ENCODE measurements around the gene CDK9. TPM values are rescaled to one million over a fixed set of nuclear protein-coding genes. Genes with fewer than 3 reads are reported as not detected.
"Not testable (repeated sequence)": the region's sequence is repeated elsewhere in the genome, so short reads cannot be mapped to it uniquely, and the experiment has no call there.

CDK9 gene
- total RNA-seq, 1 experiment from 2014 or later, result 62.1 TPM

- CTCF ChIA-PET, result interaction anchor here (0.6 kb wide), 1 partner anchor 273 kb away, joined by 4 read pairs; no protein-coding TSS in a partner anchor
- BruUV-seq (replicated peaks), result no TSS peak
- H3K27me3 Mint-ChIP-seq (ENCODE audit: insufficient read depth, unreplicated experiment), result peaks cover 47% of the 10 kb centered on the region
These were observed 32.2 kb upstream of the CDK9 start for GRCh38 chr9:127753622-127754021.

DNA sequence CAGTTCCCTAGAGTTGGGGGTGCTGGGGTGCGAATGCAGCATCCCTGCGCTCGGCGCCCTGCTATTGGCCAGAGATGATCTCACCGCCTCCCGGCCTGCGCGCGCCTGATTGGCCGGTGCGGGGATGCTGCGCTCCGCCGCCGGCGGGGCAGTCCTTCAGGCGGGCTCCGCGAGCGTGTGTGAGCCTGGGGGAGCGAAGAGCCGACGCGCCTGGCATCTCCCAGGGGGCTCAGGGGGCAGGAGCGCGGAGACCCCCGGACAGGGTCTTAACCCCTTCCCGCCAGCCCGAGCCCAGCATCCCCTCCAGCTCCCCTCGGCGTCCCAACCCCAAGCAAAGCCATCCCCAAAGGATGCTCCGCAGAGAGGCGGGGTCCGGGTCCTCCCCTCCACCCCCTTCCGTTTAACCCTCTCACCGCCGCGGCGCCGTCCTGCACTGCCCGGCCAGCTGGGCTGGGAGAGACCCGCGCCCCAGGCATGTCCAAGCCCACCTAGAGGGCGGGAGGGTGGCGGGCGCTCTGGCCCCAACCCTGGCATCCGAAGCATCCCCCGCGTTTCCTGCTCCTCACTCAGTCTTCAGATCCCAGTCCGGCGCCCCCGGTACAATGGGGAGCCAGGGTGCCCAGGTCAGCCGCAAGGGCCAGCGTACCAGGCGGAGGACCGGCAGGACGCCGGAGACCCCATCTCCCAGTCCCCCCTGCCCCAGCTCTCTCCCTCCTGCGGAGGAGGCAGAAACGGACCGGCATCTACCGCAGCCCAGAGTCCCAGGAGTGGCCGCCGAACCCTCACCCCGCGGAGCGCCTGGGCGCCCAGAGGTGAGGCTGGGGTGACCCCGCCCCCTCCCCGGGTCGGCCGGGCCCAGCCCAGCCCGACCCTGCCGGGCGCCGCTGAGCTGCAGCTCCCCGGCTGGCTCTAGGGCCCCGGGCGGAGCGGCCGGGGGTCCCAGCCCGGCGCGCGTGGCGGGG, 31.5 kb upstream of the CDK9 start:
- POLR2A ChIA-PET, result no interaction called here
- intact Hi-C loops (cut with micrococcal nuclease), result no loop called here
- H3K36me3 Mint-ChIP-seq (ENCODE audit: insufficient read depth, unreplicated experiment), result peaks cover 6% of the 10 kb centered on the region
- H3K9me3 Mint-ChIP-seq (ENCODE audit: unreplicated experiment), result no peaks in the 10 kb centered on the region
- no peak overlapping the region for H3K4me3 Mint-ChIP-seq (ENCODE audit: unreplicated experiment)
- no peak for TF ChIP-seq CTCF (IDR thresholded peaks at IDR 0.05; ENCODE audit: unreplicated experiment)
- no TSS peak for BruUV-seq (replicated peaks)
- peaks cover 47% of the 10 kb centered on the region for H3K27me3 Mint-ChIP-seq (ENCODE audit: insufficient read depth, unreplicated experiment)
- no peaks in the 10 kb centered on the region for H3K4me1 Mint-ChIP-seq (ENCODE audit: insufficient read depth, unreplicated experiment)
- no peak overlapping the region for H3K27ac Mint-ChIP-seq (ENCODE audit: low read depth, unreplicated experiment)
- DNase-seq (ENCODE audit: unreplicated experiment), result no peak
- CTCF ChIA-PET, result interaction anchor here (0.6 kb wide), 1 partner anchor 295 kb away, joined by 3 read pairs; no protein-coding TSS in a partner anchor

More at GRCh38 chr9:127753622-127754021, 32.2 kb upstream of the CDK9 start:
- POLR2A ChIA-PET, result no interaction called here
- TF ChIP-seq CTCF (IDR thresholded peaks at IDR 0.05; ENCODE audit: unreplicated experiment), result no peak
- Mint-ChIP-seq H3K36me3 (ENCODE audit: insufficient read depth, unreplicated experiment) (peaks cover 3% of the 10 kb centered on the region), H3K27ac (ENCODE audit: low read depth, unreplicated experiment) (no peak overlapping the region), H3K4me1 (ENCODE audit: insufficient read depth, unreplicated experiment) (no peaks in the 10 kb centered on the region), H3K4me3 (ENCODE audit: unreplicated experiment) (no peak overlapping the region), H3K9me3 (ENCODE audit: unreplicated experiment) (no peaks in the 10 kb centered on the region)
- DNase-seq (ENCODE audit: unreplicated experiment), result no peak
- intact Hi-C loops (cut with micrococcal nuclease), result no loop called here

DNA sequence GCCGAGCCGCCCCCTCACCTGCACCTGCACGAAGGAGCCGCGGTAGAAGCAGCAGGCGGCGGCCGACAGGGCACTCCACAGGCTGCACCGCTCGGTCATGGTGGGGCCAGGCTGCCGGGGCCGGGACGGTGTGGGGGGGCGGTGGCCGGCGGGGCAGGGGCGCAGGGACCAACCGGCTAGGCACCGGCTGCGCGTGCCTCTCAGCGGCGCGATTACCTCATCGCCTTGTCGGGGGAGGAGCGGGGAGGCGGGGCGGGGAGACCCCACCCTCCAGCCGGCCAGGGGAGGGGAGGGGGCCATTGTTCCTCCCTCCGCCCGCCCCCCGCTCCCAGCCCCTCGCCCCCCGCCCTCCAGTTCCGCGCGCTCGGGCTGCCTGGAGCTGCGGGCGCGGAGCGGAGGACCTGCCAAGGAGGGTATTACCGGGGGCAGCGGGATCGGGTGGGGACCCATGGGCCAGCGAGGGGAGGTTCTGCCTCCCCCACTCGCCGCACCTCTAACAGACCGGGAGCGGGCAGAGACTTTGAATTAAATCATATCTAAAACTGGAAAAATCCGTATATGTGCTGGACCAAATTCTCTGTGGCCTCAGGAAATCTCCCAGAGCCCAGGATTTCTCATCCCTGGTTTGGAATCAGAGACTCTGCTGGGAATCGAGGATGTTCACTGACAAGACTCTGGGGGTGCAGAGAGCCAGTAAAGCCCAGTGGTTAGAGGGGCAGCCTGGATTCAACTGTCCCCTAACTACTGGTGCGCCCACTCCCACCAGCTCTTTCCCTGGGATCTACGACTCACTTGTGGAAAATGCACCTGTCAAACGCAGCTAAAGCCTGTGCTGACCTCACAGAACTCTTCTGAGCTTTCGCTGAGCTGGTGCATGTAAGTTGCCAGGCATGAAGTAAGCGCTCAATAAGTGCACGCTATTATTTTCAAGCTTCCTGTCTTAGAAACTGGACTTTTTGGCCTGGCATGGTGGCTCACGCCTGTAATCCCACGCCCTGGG, 30.5 kb upstream of the CDK9 start:
- Mint-ChIP-seq H3K4me3 (ENCODE audit: unreplicated experiment) (no peak overlapping the region), H3K27me3 (ENCODE audit: insufficient read depth, unreplicated experiment) (peaks cover 43% of the 10 kb centered on the region), H3K9me3 (ENCODE audit: unreplicated experiment) (no peaks in the 10 kb centered on the region), H3K36me3 (ENCODE audit: insufficient read depth, unreplicated experiment) (peaks cover 6% of the 10 kb centered on the region), H3K4me1 (ENCODE audit: insufficient read depth, unreplicated experiment) (no peaks in the 10 kb centered on the region), H3K27ac (ENCODE audit: low read depth, unreplicated experiment) (no peak overlapping the region)
- no peak for DNase-seq (ENCODE audit: unreplicated experiment)
- ChIA-PET POLR2A (no interaction called here), CTCF (no interaction called here)
- intact Hi-C loops (cut with micrococcal nuclease), result no loop called here
- BruUV-seq (replicated peaks), result no TSS peak
- no peak for TF ChIP-seq CTCF (IDR thresholded peaks at IDR 0.05; ENCODE audit: unreplicated experiment)

DNA sequence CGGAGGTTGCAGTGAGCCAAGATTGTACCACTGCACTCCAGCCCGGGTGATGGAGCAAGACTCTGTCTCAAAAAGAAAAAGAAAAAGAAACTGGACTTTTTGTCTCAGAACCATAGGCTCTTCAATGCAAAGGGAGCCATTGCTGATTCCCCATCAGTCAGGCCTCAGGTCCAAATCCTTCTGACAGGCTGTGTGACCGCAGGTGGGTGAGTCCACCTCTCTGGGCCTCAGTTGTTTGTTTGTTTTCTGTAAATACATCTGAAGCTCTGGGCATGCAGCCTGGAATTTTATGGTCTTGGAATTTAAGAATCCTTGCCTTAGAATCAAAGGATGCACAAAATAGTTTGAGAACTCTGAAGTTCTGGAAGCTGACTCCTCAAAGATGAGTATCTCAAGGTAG, 29.6 kb upstream of the CDK9 start:
- intact Hi-C loops (cut with micrococcal nuclease), result no loop called here
- ChIA-PET POLR2A (interaction anchor here (0.6 kb wide), 1 partner anchor 9 kb away, joined by 6 read pairs; no protein-coding TSS in a partner anchor), CTCF (no interaction called here)
- no peaks in the 10 kb centered on the region for H3K9me3 Mint-ChIP-seq (ENCODE audit: unreplicated experiment)
- DNase-seq (ENCODE audit: unreplicated experiment), result no peak
- H3K27me3 Mint-ChIP-seq (ENCODE audit: insufficient read depth, unreplicated experiment), result peaks cover 34% of the 10 kb centered on the region
- H3K4me3 Mint-ChIP-seq (ENCODE audit: unreplicated experiment), result no peak overlapping the region
- no TSS peak for BruUV-seq (replicated peaks)
- peaks cover 6% of the 10 kb centered on the region for H3K36me3 Mint-ChIP-seq (ENCODE audit: insufficient read depth, unreplicated experiment)
- H3K4me1 Mint-ChIP-seq (ENCODE audit: insufficient read depth, unreplicated experiment), result no peaks in the 10 kb centered on the region
- no peak for TF ChIP-seq CTCF (IDR thresholded peaks at IDR 0.05; ENCODE audit: unreplicated experiment)
- H3K27ac Mint-ChIP-seq (ENCODE audit: low read depth, unreplicated experiment), result no peak overlapping the region

DNA sequence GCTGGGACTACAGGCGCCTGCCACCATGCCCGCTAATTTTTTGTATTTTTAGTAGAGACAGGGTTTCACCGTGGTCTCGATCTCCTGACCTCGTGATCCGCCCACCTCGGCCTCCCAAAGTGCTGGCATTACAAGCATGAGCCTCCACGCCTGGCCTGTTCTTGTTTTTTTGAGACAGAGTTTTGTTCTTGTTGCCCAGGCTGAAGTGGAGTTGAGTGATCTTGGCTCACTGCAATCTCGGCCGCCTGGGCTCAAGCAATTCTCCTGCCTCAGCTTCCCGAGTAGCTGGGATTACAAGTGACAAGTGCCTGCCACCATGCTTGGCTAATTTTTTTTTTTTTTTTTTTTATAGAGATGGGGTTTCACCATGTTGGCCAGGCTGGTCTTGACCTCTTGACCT, 29.1 kb upstream of the CDK9 start:
- H3K4me3 Mint-ChIP-seq (ENCODE audit: unreplicated experiment); H3K9me3 Mint-ChIP-seq (ENCODE audit: unreplicated experiment); BruUV-seq (replicated peaks); DNase-seq (ENCODE audit: unreplicated experiment); H3K4me1 Mint-ChIP-seq (ENCODE audit: insufficient read depth, unreplicated experiment); H3K27ac Mint-ChIP-seq (ENCODE audit: low read depth, unreplicated experiment); intact Hi-C loops (cut with micrococcal nuclease); H3K36me3 Mint-ChIP-seq (ENCODE audit: insufficient read depth, unreplicated experiment): not testable (repeated sequence)
- ChIA-PET POLR2A (interaction anchor here (0.6 to 1.4 kb wide), 2 partner anchors 9 to 17 kb away, joined by 5 to 6 read pairs; no protein-coding TSS in a partner anchor), CTCF (interaction anchor here (1.1 kb wide), 1 partner anchor 16 kb away, joined by 7 read pairs; no protein-coding TSS in a partner anchor)
- H3K27me3 Mint-ChIP-seq (ENCODE audit: insufficient read depth, unreplicated experiment), result peaks cover 29% of the 10 kb centered on the region

Measured in MCF 10A (cell line).